NCI-H1105 treated with DMSO at 0.1 percent for 48 hours (cell line): ENCODE data around the gene CERK.
A peak's percentile ranks its signal among the peaks of the same experiment; 100 is the strongest.

Source experiments
- DNase-seq: peaks from one replicate; lab custom pipeline; 2025; lab: John Stamatoyannopoulos, UW

The CERK gene

GRCh38 chr22:46731246-46732040 lies 6.6 kb downstream of the CERK start:
- peak; percentile 88 for DNase-seq

- no peak for DNase-seq
Measured at GRCh38 chr22:46730568-46731245, 7.3 kb downstream of the CERK start.

GRCh38 chr22:46728470-46728869 lies 9.6 kb downstream of the CERK start:
- no peak for DNase-seq

GRCh38 chr22:46727813-46728364 lies 10.2 kb downstream of the CERK start:
- DNase-seq: no peak

GRCh38 chr22:46726986-46727317 lies 11.1 kb downstream of the CERK start:
- no peak for DNase-seq

- no peak for DNase-seq
Measured at GRCh38 chr22:46726066-46726985, 11.7 kb downstream of the CERK start.

GRCh38 chr22:46725096-46725495 lies 13.0 kb downstream of the CERK start:
- DNase-seq: no peak

- DNase-seq: no peak
Measured at GRCh38 chr22:46723882-46724281, 14.2 kb downstream of the CERK start.

- DNase-seq: no peak
Measured at GRCh38 chr22:46721501-46722085, 16.5 kb downstream of the CERK start.

- no peak for DNase-seq
Measured at GRCh38 chr22:46719921-46720320, 18.1 kb downstream of the CERK start.

GRCh38 chr22:46714550-46714949 lies 23.5 kb downstream of the CERK start:
- DNase-seq: no peak

- no peak for DNase-seq
Measured at GRCh38 chr22:46712288-46712687, 25.8 kb downstream of the CERK start.

- no peak for DNase-seq
Measured at GRCh38 chr22:46710806-46711205, 27.2 kb downstream of the CERK start.

- DNase-seq: no peak
Measured at GRCh38 chr22:46708766-46709330, 29.2 kb downstream of the CERK start.

- no peak for DNase-seq
Measured at GRCh38 chr22:46707827-46708570, 30.1 kb downstream of the CERK start.

GRCh38 chr22:46707305-46707704 lies 30.7 kb downstream of the CERK start:
- no peak for DNase-seq

GRCh38 chr22:46706060-46706459 lies 32.0 kb downstream of the CERK start:
- DNase-seq: no peak

- no peak for DNase-seq
Measured at GRCh38 chr22:46703996-46704370, 34.1 kb downstream of the CERK start.

GRCh38 chr22:46703171-46703995 lies 34.7 kb downstream of the CERK start:
- no peak for DNase-seq

GRCh38 chr22:46701262-46701661 lies 36.8 kb downstream of the CERK start:
- DNase-seq: no peak
